ENCODE measurements around the gene CXCL17. TPM values are rescaled to one million over a fixed set of nuclear protein-coding genes. Genes with fewer than 3 reads are reported as not detected.

CXCL17 gene
- total RNA-seq, 1 experiment from 2014 or later, result not detected

DNA sequence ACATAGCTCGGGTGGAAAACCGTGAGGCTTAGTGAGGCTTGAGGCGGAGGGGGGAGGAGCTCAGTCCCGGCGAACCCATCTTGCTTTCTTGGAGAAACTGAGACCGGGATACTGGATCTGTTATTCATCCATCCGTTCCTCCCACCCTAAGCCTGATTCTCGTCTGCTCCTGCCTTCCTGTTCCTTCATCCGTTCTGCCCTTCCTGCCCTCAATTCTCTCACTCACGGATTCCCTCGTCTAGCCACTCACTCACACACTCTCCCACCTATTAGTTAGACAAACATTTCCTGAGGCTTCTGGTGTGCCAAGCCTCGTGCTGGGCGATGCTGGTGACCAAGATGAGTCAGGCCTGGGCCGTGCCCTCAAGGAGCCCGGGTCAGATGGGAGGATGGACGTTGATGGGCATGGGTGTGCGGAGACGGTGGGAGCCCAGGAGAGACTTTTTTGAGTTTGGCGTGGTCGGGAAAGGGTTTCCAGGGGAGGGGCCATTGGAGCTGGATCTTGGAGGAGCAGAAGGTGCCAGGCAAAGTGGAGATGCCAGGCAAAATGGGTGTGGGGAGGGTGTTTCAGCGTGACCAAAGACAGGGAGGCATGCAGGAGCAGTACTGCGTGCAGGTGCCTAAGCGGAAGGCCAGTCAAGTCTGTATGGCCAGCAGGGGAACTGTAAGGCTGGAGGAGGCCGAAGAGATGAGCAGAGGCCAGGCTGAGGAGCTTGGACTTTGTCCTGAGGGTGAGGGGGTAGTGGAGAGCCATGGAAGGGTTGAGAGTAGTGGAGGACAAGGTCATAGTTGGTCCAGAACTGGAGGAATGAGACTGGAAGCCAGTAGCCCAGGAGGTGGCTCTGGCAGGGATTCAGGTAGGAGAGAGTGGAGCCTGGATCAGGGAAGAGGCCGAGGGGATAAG, 45.2 kb downstream of the CXCL17 start:
- no peak for DNase-seq (ENCODE audit: low read depth)

DNA sequence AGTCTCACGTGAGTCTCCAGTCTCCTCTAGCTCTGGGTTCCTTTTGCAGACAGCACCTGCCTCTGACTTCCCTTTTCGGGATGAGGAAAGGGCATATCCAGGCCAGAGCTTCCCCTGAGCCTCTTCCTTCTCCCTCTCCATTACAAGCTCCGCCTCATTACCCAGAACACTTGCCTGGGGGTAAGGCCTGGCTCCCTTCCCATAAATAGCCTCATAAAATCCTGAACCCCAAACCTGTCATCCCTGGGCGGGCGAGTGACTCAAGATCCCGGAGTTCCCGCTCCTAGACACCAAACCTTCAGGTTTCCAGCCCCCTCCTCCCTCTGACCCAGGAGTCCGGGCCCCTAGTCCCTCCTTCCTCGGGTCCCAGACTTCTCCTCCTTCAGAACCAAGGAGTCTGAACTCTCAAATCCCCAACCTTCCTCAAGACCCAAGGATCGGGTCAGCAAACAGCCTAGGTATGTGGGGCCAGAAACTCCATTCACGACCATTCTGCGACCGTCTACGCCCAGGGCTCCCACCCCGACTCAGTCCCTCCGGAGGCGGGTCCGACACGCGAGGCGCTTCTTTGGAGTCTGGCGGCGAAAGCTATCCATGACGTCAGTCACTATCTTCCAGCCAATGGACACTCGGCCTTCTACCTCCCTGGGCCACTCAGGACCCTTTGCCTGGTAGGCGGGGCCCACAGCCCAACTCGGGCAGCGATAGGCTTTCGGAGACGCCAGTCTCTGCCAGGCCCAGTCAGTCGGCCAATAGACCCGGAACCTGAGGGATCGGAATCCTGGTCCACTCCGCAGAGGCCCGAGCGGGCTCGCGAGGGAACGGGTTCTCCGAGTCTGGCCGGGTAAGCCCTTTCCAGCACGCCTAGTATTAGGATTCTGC, 46.1 kb downstream of the CXCL17 start:
- peak; percentile 100 for DNase-seq (ENCODE audit: low read depth)

DNA sequence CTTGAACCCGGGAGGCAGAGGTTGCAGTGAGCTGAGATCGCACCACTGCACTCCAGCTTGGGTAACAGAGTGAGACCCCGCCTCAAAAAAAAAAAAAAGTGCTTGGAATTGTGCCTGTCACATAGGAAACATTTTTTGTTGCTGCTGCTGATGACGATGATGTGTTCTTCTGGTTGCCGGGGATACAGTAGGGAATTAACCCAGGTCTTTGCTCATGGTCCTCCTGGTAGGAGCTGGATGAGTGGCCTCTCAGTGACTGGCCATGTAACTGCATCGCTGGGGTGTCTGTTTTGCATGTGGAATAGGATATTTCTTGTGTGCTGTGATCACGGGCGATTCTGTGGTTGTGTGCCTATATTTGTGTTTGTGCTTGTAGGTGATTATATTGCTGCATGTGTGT, 48.0 kb downstream of the CXCL17 start:
- no peak for DNase-seq (ENCODE audit: low read depth)

DNA sequence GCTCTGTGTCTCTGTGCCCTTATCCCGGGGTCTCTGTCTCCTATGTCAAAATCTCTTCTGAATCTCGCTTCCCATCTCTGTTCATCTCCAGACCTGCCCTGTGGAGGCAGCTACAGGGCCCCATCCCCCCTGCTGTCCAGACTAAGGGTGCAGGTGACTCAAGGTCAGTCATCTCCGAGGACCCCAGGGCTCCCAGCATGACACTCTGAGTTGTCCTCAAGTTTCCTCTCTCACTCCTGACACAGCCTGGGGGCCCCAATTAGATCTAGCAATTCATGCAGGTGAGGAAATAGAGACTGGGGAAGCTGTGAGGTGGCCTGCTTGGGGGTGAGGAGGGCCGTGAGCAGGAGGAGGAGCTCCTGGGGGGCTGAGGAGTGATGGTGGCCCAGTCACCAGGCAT, 50.6 kb downstream of the CXCL17 start:
- DNase-seq (ENCODE audit: low read depth), result no peak

DNA sequence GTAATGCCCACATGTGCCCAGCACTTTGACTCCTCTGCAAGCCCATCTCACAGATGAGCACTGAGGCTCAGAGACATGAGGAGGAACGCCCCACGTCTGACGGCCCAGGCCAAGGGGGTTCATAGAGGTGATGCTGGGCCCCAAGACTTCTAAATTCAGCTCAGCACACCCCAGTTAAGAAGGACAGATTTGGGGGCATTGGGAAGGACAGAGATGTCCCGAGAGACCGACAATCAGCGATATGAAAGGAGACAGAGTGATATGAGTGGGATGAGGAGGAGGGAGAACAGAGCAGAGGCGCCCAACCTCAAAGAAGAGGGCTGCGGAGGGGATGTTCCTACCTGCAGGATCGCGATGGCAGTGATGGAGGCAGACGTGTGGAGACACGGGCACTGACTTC, 52.8 kb downstream of the CXCL17 start, which contains the start of gene CNFN:
Gene CNFN, minus strand, starts transcription at position 399 of the 400 bp plus-strand sequence. CDS start 1,260 bp downstream, outside the sequence.
- DNase-seq (ENCODE audit: low read depth), result no peak

DNA sequence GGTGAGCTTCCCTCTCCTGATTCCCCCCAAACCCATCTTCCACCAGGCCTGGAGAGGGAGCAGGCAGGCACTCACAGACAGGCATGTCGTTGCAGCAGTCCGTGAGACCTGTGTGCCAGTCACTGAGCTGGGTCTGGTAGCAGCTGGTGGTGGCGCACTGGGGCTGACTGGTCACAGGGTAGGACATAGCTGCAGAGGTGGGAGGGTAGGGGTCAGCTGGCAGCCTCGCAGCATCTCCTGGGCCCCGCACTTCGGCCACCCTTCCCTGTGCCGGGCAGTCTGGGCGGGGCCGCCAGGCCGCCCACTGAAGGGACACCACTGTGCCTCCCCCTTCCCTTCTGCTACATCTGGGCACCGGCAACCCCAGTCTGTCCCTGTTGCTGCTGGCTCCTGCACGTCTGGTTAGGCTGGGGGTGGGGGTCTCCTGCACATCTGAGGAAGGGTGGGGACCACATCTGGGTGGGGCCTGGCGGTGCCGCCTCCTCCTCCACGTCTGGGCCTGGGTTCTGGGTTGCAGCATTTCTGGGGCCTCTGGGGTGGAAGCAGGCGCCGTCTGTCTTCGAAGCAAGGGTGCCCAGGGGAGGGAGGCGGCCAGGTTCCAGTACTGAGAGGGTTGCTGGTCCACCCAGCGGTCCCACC, 53.8 kb downstream of the CXCL17 start:
- no peak for DNase-seq (ENCODE audit: low read depth)

DNA sequence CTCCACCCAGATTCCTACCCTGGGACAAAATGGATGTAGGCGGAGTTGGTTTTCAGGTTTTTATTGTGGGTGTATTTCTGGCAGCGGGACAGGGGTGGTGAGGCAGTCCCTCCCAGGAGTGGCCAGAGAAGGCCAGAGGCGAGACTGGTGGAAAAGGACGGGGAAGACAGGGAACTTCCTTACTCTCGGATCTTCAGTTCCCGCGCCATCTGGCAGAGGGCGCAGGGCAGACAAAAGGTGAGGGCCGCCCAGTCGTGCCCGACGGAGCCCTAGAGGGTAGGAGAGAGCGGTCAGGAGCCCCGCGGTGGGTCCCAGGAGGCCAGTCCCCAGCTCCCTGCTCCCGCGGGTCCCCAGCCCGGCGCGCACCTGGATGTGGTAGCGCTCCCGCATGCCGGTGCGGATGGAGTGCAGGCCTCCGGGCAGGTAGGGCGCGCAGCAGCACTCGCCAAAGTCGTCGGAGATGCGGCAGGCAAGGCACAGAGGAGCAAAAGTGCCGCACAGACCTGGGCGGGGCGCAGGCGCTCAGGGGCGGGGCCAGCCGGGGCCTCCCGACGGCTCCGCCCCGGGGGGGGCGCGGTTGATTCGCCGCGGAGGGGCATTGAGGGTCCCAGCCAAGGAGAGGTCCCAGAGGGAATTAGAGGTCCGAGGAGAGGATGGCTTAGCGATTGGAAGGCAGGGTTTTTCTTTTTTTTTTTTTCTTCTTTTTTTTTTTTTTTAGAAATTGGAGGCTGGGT, 55.6 kb downstream of the CXCL17 start:
- DNase-seq (ENCODE audit: low read depth), result peak; percentile 81

DNA sequence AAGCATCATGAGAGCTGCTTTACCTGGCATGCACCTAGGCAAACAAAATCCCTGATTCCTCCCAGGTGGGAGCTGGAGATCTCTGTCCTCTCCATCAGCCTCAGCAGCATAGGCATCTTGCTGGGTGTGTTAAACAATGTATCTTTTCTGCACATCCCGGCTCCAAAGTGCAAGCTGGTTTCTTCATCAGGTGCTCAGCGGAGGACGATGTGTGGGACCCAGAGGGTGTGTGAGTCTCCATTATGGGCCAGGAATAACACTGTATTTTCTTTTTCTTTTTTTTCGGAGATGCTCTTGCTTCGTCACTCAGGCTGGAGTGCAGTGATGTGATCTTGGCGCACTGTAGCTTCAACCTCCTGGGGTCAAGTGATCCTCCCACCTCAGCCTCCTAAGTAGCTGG, 62.6 kb downstream of the CXCL17 start:
- no peak for DNase-seq (ENCODE audit: low read depth)

Other genes starting within 250 kb of the CXCL17 start
- gene DEDD2, start 225.3 kb downstream of the CXCL17 start, total RNA-seq (2014; rRNA removed; shearing (Covaris generic)), result 33.7 and 39.0 TPM in 2 replicates
- gene ZNF526, start 222.6 kb downstream of the CXCL17 start, total RNA-seq (2014; rRNA removed; shearing (Covaris generic)), result 4.3 and 9.1 TPM in 2 replicates
- gene GSK3A, start 200.3 kb downstream of the CXCL17 start, total RNA-seq (2014; rRNA removed; shearing (Covaris generic)), result 31.1 and 44.7 TPM in 2 replicates
- 23.8 and 30.8 TPM in 2 replicates for gene ERF, start 187.8 kb downstream of the CXCL17 start, total RNA-seq (2014; rRNA removed; shearing (Covaris generic))
- gene CIC, start 173.7 kb downstream of the CXCL17 start, total RNA-seq (2014; rRNA removed; shearing (Covaris generic)), result 8.1 and 17.4 TPM in 2 replicates
- 0.51 and 2.2 TPM in 2 replicates for gene PRR19, start 140.8 kb downstream of the CXCL17 start, total RNA-seq (2014; rRNA removed; shearing (Covaris generic))
- gene PAFAH1B3, start 140.3 kb downstream of the CXCL17 start, total RNA-seq (2014; rRNA removed; shearing (Covaris generic)), result 54.7 and 75.0 TPM in 2 replicates
- gene TMEM145, start 129.6 kb downstream of the CXCL17 start, total RNA-seq (2014; rRNA removed; shearing (Covaris generic)), result 0.30 and 0.51 TPM in 2 replicates
- gene MEGF8, start 117.3 kb downstream of the CXCL17 start, total RNA-seq (2014; rRNA removed; shearing (Covaris generic)), result 11.0 and 11.6 TPM in 2 replicates
- gene CNFN, start 52.6 kb downstream of the CXCL17 start, total RNA-seq (2014; rRNA removed; shearing (Covaris generic)), result 2.0 and 5.8 TPM in 2 replicates
- 6.7 and 7.4 TPM in 2 replicates for gene LIPE, start 15.6 kb downstream of the CXCL17 start, total RNA-seq (2014; rRNA removed; shearing (Covaris generic))
- 0.17 TPM in 1 of 2 replicates, not detected in the other for gene CEACAM1, start 85.5 kb upstream of the CXCL17 start, total RNA-seq (2014; rRNA removed; shearing (Covaris generic))
- gene CEACAM8, start 152.0 kb upstream of the CXCL17 start, total RNA-seq (2014; rRNA removed; shearing (Covaris generic)), result not detected in 2 replicates